ENCODE measurements around the gene CRYGS.

DNA sequence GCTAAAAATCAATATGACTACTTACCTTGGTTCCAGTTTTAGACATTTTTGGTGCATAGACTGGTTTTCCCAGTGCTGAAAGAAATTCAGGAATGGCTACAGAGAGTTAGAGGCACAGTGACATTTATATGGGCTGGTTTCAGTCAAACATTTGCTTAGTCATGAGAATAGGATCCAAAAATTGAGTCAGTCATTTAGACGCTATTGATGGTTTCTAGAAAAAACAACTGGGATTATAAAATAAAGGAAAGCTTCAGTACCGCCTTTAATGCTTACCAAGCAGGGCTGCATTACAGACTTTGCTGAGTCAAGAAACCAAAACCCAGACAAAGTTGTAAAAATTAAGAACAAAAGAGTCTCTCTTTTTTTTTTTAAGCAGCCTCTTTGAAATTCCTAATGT is at the start of gene CRYGS:
- TF ChIP-seq, protein P1, sequence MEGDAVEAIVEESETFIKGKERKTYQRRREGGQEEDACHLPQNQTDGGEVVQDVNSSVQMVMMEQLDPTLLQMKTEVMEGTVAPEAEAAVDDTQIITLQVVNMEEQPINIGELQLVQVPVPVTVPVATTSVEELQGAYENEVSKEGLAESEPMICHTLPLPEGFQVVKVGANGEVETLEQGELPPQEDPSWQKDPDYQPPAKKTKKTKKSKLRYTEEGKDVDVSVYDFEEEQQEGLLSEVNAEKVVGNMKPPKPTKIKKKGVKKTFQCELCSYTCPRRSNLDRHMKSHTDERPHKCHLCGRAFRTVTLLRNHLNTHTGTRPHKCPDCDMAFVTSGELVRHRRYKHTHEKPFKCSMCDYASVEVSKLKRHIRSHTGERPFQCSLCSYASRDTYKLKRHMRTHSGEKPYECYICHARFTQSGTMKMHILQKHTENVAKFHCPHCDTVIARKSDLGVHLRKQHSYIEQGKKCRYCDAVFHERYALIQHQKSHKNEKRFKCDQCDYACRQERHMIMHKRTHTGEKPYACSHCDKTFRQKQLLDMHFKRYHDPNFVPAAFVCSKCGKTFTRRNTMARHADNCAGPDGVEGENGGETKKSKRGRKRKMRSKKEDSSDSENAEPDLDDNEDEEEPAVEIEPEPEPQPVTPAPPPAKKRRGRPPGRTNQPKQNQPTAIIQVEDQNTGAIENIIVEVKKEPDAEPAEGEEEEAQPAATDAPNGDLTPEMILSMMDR (IDR thresholded peaks at IDR 0.05; ENCODE audit: low read depth, low read length, poor library complexity, severe bottlenecking): no peak
- no peak for TF ChIP-seq EZH2phosphoT487 (IDR thresholded peaks at IDR 0.05; ENCODE audit: borderline replicate concordance, low read length)
